IMR-90 (cell line): ENCODE measurements around the gene NCAM1. TPM values are rescaled to one million over a fixed set of nuclear protein-coding genes. Genes with fewer than 3 reads are reported as not detected.

ENCODE experiments used
- ATAC-seq: fragments of 200-7000 bp; cut with Tn5 transposase; 2 replicates; pipeline ENCODE4 v1.9.1; 2020; ENCODE audit warnings: low read depth, mild to moderate bottlenecking, moderate library complexity
- BruUV-seq: library from RNA; stranded (reverse); fragments of 400-500 nt; replicated peaks from 2 replicates; lab custom pipeline; 2021; lab: Mats Ljungman, UMichigan
- CTCF ChIA-PET: fragments of 300-600 bp; formaldehyde crosslinking; extraction: SDS; loops from one replicate; lab custom pipeline; 2021; ENCODE audit warnings: antibody characterized with exemption; lab: Yijun Ruan, JAX
- POLR2A ChIA-PET: fragments of 300-600 bp; sonication (Branson Sonifier 250); formaldehyde crosslinking; loops from one replicate; lab custom pipeline; 2022; ENCODE audit warnings: antibody characterized with exemption; ENCODE audit not compliant: unreplicated experiment; lab: Charles Lee
- DNase-seq: peaks from one replicate; pipeline ENCODE4 v3.0.0; 2013
- H2AFZ ChIP-seq: replicated peaks from 2 replicates; pipeline ENCODE3; 2013; ENCODE audit warnings: low read length, mild to moderate bottlenecking; ENCODE audit not compliant: poor library complexity
- H2AK5ac ChIP-seq: 2 replicates; pipeline ENCODE4 v1.6.1; 2013; ENCODE audit warnings: low read depth, low read length, inconsistent platforms
- H2AK9ac ChIP-seq: replicated peaks from 2 replicates; pipeline ENCODE3; 2013; ENCODE audit warnings: mild to moderate bottlenecking, low read depth, low read length, moderate library complexity; ENCODE audit not compliant: poor library complexity
- H2BK120ac ChIP-seq: 2 replicates; pipeline ENCODE4 v1.6.1; 2013; ENCODE audit warnings: low read depth, low read length, inconsistent platforms
- H2BK15ac ChIP-seq: 3 replicates; pipeline ENCODE4 v1.6.1; 2013; ENCODE audit warnings: low read depth, low read length, inconsistent platforms
- H2BK20ac ChIP-seq: 2 replicates; pipeline ENCODE4 v1.6.1; 2013; ENCODE audit warnings: low read depth, mild to moderate bottlenecking, inconsistent platforms, low read length, moderate library complexity
- H2BK5ac ChIP-seq: 2 replicates; pipeline ENCODE4 v1.6.1; 2013; ENCODE audit warnings: mild to moderate bottlenecking, low read depth, low read length, inconsistent platforms; ENCODE audit not compliant: poor library complexity, severe bottlenecking
- H3K14ac ChIP-seq: replicated peaks from 2 replicates; pipeline ENCODE4 v1.6.1; 2013; ENCODE audit warnings: low read depth, low read length, inconsistent platforms
- H3K18ac ChIP-seq: 2 replicates; pipeline ENCODE4 v1.6.1; 2013; ENCODE audit warnings: low read depth, low read length, control low read depth
- H3K23ac ChIP-seq: 2 replicates; pipeline ENCODE4 v1.6.1; 2013; ENCODE audit warnings: low read depth, low read length, inconsistent platforms
- H3K27ac ChIP-seq: 2 replicates; pipeline ENCODE4 v1.5.1; 2013; ENCODE audit warnings: mild to moderate bottlenecking, control low read depth, low read length; ENCODE audit not compliant: insufficient read depth
- H3K27me3 ChIP-seq: 2 replicates; pipeline ENCODE4 v1.6.1; 2013; ENCODE audit warnings: low read length; ENCODE audit not compliant: control insufficient read depth, insufficient read depth
- H3K36me3 ChIP-seq: 2 replicates; pipeline ENCODE4 v1.6.1; 2013; ENCODE audit warnings: low read length, mixed read lengths; ENCODE audit not compliant: control insufficient read depth, insufficient read depth
- H3K4ac ChIP-seq: 2 replicates; pipeline ENCODE4 v1.6.1; 2013; ENCODE audit warnings: low read depth, low read length, inconsistent platforms
- H3K4me1 ChIP-seq: 2 replicates; pipeline ENCODE4 v1.6.1; 2013; ENCODE audit warnings: low read length, mixed read lengths; ENCODE audit not compliant: control insufficient read depth, insufficient read depth
- H3K4me2 ChIP-seq: 2 replicates; pipeline ENCODE4 v1.6.1; 2013; ENCODE audit warnings: low read depth, mild to moderate bottlenecking, control low read depth, low read length, moderate library complexity
- H3K4me3 ChIP-seq: 2 replicates; pipeline ENCODE4 v1.5.1; 2013; ENCODE audit warnings: low read depth, mild to moderate bottlenecking, control low read depth, low read length, moderate library complexity; ENCODE audit not compliant: insufficient read depth
- H3K56ac ChIP-seq: 2 replicates; pipeline ENCODE4 v1.6.1; 2013; ENCODE audit warnings: low read length, inconsistent platforms; ENCODE audit not compliant: insufficient read depth; ENCODE audit errors: extremely low read depth
- H3K79me1 ChIP-seq, 2 experiments: 2 replicates each; pipeline ENCODE4 v1.6.1; 2013; ENCODE audit warnings: low read length in 2 of 2, inconsistent platforms in 1 of 2, low read depth in 1 of 2
- H3K9ac ChIP-seq: 2 replicates; pipeline ENCODE4 v1.6.1; 2013; ENCODE audit warnings: low read depth, low read length, control low read depth
- H3K9me1 ChIP-seq: 2 replicates; pipeline ENCODE4 v1.6.1; 2013; ENCODE audit warnings: low read length, inconsistent platforms; ENCODE audit not compliant: insufficient read depth
- H3K9me3 ChIP-seq: 2 replicates; pipeline ENCODE4 v1.6.1; 2013; ENCODE audit warnings: low read length; ENCODE audit not compliant: control insufficient read depth, insufficient read depth
- H4K20me1 ChIP-seq: 2 replicates; pipeline ENCODE4 v1.6.1; 2013; ENCODE audit warnings: low read length, inconsistent platforms; ENCODE audit not compliant: insufficient read depth
- H4K5ac ChIP-seq: 2 replicates; pipeline ENCODE4 v1.6.1; 2013; ENCODE audit warnings: mild to moderate bottlenecking, low read depth, low read length, control low read depth
- H4K8ac ChIP-seq, 2 experiments: 2 replicates each; pipeline ENCODE4 v1.6.1; 2013; ENCODE audit warnings: low read depth in 2 of 2, low read length in 2 of 2, control low read depth in 1 of 2, inconsistent platforms in 1 of 2
- H4K91ac ChIP-seq: 2 replicates; pipeline ENCODE4 v1.6.1; 2013; ENCODE audit warnings: low read depth, low read length, inconsistent platforms; ENCODE audit not compliant: insufficient read depth
- CEBPB ChIP-seq: IDR thresholded peaks from 2 replicates; pipeline ENCODE4 v1.6.1; 2012; ENCODE audit warnings: low read depth, low read length, improper control_type of control experiment
- CHD1 ChIP-seq: IDR thresholded peaks from 2 replicates; pipeline ENCODE4 v1.6.1; 2012; ENCODE audit warnings: low read depth, low read length, improper control_type of control experiment
- MAFK ChIP-seq: IDR thresholded peaks from 2 replicates; pipeline ENCODE4 v1.6.1; 2012; ENCODE audit warnings: low read depth, low read length, improper control_type of control experiment
- MAZ ChIP-seq: IDR thresholded peaks from 2 replicates; pipeline ENCODE4 v1.6.1; 2012; ENCODE audit warnings: low read depth, mild to moderate bottlenecking, low read length, improper control_type of control experiment, moderate library complexity, borderline replicate concordance
- MXI1 ChIP-seq: IDR thresholded peaks from 2 replicates; pipeline ENCODE4 v1.6.1; 2012; ENCODE audit warnings: low read depth, mild to moderate bottlenecking, low read length, moderate library complexity, borderline replicate concordance
- POLR2A ChIP-seq: IDR thresholded peaks from 2 replicates; pipeline ENCODE4 v1.6.1; 2012; ENCODE audit warnings: mild to moderate bottlenecking, low read depth, low read length
- RFX5 ChIP-seq: IDR thresholded peaks from 2 replicates; pipeline ENCODE4 v1.8.0; 2012; ENCODE audit warnings: low read depth, mild to moderate bottlenecking, low read length, moderate library complexity
- SMC3 ChIP-seq: fragments of 150-350 bp; IDR thresholded peaks from 2 replicates; pipeline ENCODE4 v1.6.1; 2016; ENCODE audit warnings: low read depth, mild to moderate bottlenecking, antibody characterized with exemption, low read length, moderate library complexity
- USF2 ChIP-seq: fragments of 150-350 bp; IDR thresholded peaks from 2 replicates; pipeline ENCODE4 v1.6.1; 2017; ENCODE audit warnings: mild to moderate bottlenecking, antibody characterized with exemption, low read length, low read depth
- WGBS, 2 experiments: methylation state at CpG; one replicate each; pipeline versions ENCODE4 v1.1.5 to v1.1.7; 2013; ENCODE audit warnings: missing lambda C conversion rate in 2 of 2; ENCODE audit not compliant: insufficient read length in 1 of 2; ENCODE audit errors: extremely low coverage in 2 of 2; 5-methylcytosine and 5-hydroxymethylcytosine counted together
- dilution Hi-C: fragments of 300-500 bp; cut with HindIII; formaldehyde crosslinking; loops from one replicate; pipeline ENCODE4 v1.14.3; 2018; ENCODE audit warnings: low sequenced_read_pairs; ENCODE audit not compliant: unreplicated experiment
- in situ Hi-C: fragments of 300-500 bp; cut with MboI; formaldehyde crosslinking; loops from 3 replicates; pipeline ENCODE4 v1.14.3; 2019; ENCODE audit warnings: low sequenced_read_pairs, inconsistent platforms, mixed read lengths
- intact Hi-C: fragments of 100-400 bp; cut with micrococcal nuclease; formaldehyde crosslinking; loops from 2 replicates; pipeline ENCODE4 v1.10.0; 2022
- polyA plus RNA-seq, 3 experiments: library from polyadenylated mRNA; depleted of rRNA; stranded (reverse); fragments of >200 nt; gene quantifications; 2 replicates each; pipeline ENCODE4 v1.2.3, GENCODE V29; 2012; ENCODE audit warnings: low replicate concordance in 1 of 3
- total RNA-seq: library from RNA; depleted of rRNA; stranded (reverse); fragments of >200 nt; gene quantifications from 2 replicates; pipeline ENCODE4 v1.2.3, GENCODE V29; 2012
- TF ChIP-seq, protein P1 (sequence below): fragments of 150-350 bp; IDR thresholded peaks from 2 replicates; pipeline ENCODE4 v1.6.1; 2016; ENCODE audit warnings: low read depth, mild to moderate bottlenecking, low read length, moderate library complexity, borderline replicate concordance

Gene NCAM1
- total and polyA plus RNA-seq, 2 of the 4 experiments (the other 2 are of a cell fraction) = 0.09 to 0.18 TPM

GRCh38 chr11:113110046-113110445 lies 148.8 kb downstream of the NCAM1 start:
- no peak overlapping the region for H2BK15ac ChIP-seq
- H2AFZ ChIP-seq = no peak overlapping the region
- no peaks in the 10 kb centered on the region for H3K4me1 ChIP-seq
- no peak overlapping the region for H3K27ac ChIP-seq
- no peaks in the 10 kb centered on the region for H3K79me1 ChIP-seq
- no peak overlapping the region for H3K4me3 ChIP-seq
- no peak overlapping the region for H4K91ac ChIP-seq
- no peak overlapping the region for H4K5ac ChIP-seq
- no peaks in the 10 kb centered on the region for H3K27me3 ChIP-seq
- dilution Hi-C loops (no loop called here), intact Hi-C loops (no loop called here), in situ Hi-C loops (no loop called here)
- no peaks in the 10 kb centered on the region for H4K20me1 ChIP-seq
- no peak overlapping the region for H2AK9ac ChIP-seq
- no peak for DNase-seq
- no peak overlapping the region for H3K4ac ChIP-seq
- no TSS peak for BruUV-seq
- no CpG with 5 or more reads among the region's 1 CpG for WGBS, 2 experiments
- H3K9ac ChIP-seq = no peak overlapping the region
- no peak overlapping the region for H2BK5ac ChIP-seq
- H3K4me2 ChIP-seq = no peak overlapping the region
- no peak overlapping the region for H3K18ac ChIP-seq
- ATAC-seq = no peak
- H3K14ac ChIP-seq = no peak overlapping the region
- no peak overlapping the region for H3K56ac ChIP-seq
- H3K9me1 ChIP-seq = no peaks in the 10 kb centered on the region
- ChIA-PET POLR2A (no interaction called here), CTCF (no interaction called here)
- no peak overlapping the region for H2BK20ac ChIP-seq
- H3K9me3 ChIP-seq = no peaks in the 10 kb centered on the region
- H2AK5ac ChIP-seq = no peak overlapping the region
- no peak overlapping the region for H2BK120ac ChIP-seq
- no peak overlapping the region for H4K8ac ChIP-seq
- H3K23ac ChIP-seq = no peak overlapping the region
- no peaks in the 10 kb centered on the region for H3K36me3 ChIP-seq
- TF ChIP-seq CEBPB (no peak), POLR2A (no peak), CHD1 (no peak), MXI1 (no peak), SMC3 (no peak), MAFK (no peak), RFX5 (no peak), MAZ (no peak), USF2 (no peak)
- TF ChIP-seq, protein P1, sequence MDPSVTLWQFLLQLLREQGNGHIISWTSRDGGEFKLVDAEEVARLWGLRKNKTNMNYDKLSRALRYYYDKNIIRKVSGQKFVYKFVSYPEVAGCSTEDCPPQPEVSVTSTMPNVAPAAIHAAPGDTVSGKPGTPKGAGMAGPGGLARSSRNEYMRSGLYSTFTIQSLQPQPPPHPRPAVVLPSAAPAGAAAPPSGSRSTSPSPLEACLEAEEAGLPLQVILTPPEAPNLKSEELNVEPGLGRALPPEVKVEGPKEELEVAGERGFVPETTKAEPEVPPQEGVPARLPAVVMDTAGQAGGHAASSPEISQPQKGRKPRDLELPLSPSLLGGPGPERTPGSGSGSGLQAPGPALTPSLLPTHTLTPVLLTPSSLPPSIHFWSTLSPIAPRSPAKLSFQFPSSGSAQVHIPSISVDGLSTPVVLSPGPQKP = no peak
